ENCODE measurements around the gene ID2. TPM values are rescaled to one million over a fixed set of nuclear protein-coding genes. Genes with fewer than 3 reads are reported as not detected.

The ID2 gene
- total and polyA plus RNA-seq, 2 of the 13 experiments (the other 11 are each of a cell fraction or from before 2014, with no cell fraction given), result 214 to 719 TPM

- TF ChIP-seq ZNF704 (CRISPR knock-in tag; IDR thresholded peaks at IDR 0.05; ENCODE audit: borderline replicate concordance) (peak; percentile 82; the same call in 1 of the 2 replicates), MBD4 (IDR thresholded peaks at IDR 0.05; ENCODE audit: borderline replicate concordance, low read length) (no peak), RAD21 (CRISPR knock-in tag; IDR thresholded peaks at IDR 0.05) (peak; percentile 60; the same call in 1 of the 2 replicates), ZNF143 (CRISPR knock-in tag; IDR thresholded peaks at IDR 0.05) (peak; percentile 64), ZBTB2 (CRISPR knock-in tag; IDR thresholded peaks at IDR 0.05; ENCODE audit: low read depth) (peak; percentile 60; the same call in 1 of the 2 replicates), POLR2A (IDR thresholded peaks at IDR 0.05; ENCODE audit: insufficient read depth in 1 of 2, low read depth in 2 of 2, low read length in 2 of 2) (peak in 1 of 2 experiments; percentile 93; a peak in 2 of 4 replicates), HOXD1 (CRISPR knock-in tag; IDR thresholded peaks at IDR 0.05) (peak; percentile 53), THAP9 (CRISPR knock-in tag; IDR thresholded peaks at IDR 0.05; ENCODE audit: borderline replicate concordance) (peak; percentile 77; the same call in 1 of the 2 replicates), ZNF496 (CRISPR knock-in tag; IDR thresholded peaks at IDR 0.05; ENCODE audit: insufficient replicate concordance) (no peak), ZBTB7B (CRISPR knock-in tag; IDR thresholded peaks at IDR 0.05) (peak; percentile 37; the same call in 1 of the 2 replicates), TOPORS (CRISPR knock-in tag; IDR thresholded peaks at IDR 0.05) (peak; percentile 59; the same call in 1 of the 2 replicates), TEAD3 (CRISPR knock-in tag; optimal IDR thresholded peaks at IDR 0.05; ENCODE audit: borderline replicate concordance) (no peak), LBX2 (CRISPR knock-in tag; IDR thresholded peaks at IDR 0.05; ENCODE audit: borderline replicate concordance) (no peak; the same call in 1 of the 2 replicates), SETDB1 (CRISPR knock-in tag; IDR thresholded peaks at IDR 0.05; ENCODE audit: borderline replicate concordance) (no peak), ZBTB1 (CRISPR knock-in tag; IDR thresholded peaks at IDR 0.05; ENCODE audit: borderline replicate concordance) (no peak), ATF5 (CRISPR knock-in tag; IDR thresholded peaks at IDR 0.05; ENCODE audit: low read depth) (no peak)
- TF ChIP-seq, protein P1, sequence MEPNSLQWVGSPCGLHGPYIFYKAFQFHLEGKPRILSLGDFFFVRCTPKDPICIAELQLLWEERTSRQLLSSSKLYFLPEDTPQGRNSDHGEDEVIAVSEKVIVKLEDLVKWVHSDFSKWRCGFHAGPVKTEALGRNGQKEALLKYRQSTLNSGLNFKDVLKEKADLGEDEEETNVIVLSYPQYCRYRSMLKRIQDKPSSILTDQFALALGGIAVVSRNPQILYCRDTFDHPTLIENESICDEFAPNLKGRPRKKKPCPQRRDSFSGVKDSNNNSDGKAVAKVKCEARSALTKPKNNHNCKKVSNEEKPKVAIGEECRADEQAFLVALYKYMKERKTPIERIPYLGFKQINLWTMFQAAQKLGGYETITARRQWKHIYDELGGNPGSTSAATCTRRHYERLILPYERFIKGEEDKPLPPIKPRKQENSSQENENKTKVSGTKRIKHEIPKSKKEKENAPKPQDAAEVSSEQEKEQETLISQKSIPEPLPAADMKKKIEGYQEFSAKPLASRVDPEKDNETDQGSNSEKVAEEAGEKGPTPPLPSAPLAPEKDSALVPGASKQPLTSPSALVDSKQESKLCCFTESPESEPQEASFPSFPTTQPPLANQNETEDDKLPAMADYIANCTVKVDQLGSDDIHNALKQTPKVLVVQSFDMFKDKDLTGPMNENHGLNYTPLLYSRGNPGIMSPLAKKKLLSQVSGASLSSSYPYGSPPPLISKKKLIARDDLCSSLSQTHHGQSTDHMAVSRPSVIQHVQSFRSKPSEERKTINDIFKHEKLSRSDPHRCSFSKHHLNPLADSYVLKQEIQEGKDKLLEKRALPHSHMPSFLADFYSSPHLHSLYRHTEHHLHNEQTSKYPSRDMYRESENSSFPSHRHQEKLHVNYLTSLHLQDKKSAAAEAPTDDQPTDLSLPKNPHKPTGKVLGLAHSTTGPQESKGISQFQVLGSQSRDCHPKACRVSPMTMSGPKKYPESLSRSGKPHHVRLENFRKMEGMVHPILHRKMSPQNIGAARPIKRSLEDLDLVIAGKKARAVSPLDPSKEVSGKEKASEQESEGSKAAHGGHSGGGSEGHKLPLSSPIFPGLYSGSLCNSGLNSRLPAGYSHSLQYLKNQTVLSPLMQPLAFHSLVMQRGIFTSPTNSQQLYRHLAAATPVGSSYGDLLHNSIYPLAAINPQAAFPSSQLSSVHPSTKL (CRISPR knock-in tag; IDR thresholded peaks at IDR 0.05), result no peak; the same call in 1 of the 2 replicates
These were observed 3.2 kb downstream of the ID2 start (continued) for GRCh38 chr2:8684878-8685696.

All from HepG2 (cell line).